OCI-LY7 (cell line): ENCODE data around the gene CD44. TPM values are rescaled to one million over a fixed set of nuclear protein-coding genes. Genes with fewer than 3 reads are reported as not detected.

Experiments
- BruUV-seq: library from RNA; stranded (reverse); fragments of 400-500 nt; replicated peaks from 2 replicates; lab custom pipeline; 2021; lab: Mats Ljungman, UMichigan
- CTCF ChIA-PET: fragments of 300-600 bp; sonication (Branson Sonifier 250); formaldehyde crosslinking; loops from one replicate; lab custom pipeline; 2022; ENCODE audit warnings: antibody characterized with exemption; ENCODE audit not compliant: unreplicated experiment; lab: Charles Lee
- POLR2A ChIA-PET: fragments of 300-600 bp; sonication (Branson Sonifier 250); formaldehyde crosslinking; loops from one replicate; lab custom pipeline; 2022; ENCODE audit warnings: antibody characterized with exemption; lab: Charles Lee
- DNase-seq: peaks from one replicate; pipeline ENCODE4 v3.0.0-alpha.2; 2015; ENCODE audit warnings: low spot score
- H2AFZ ChIP-seq: fragments of 200-600 bp; sonication (generic), shearing (Covaris generic); 2 replicates; pipeline ENCODE4 v1.6.1; 2014; ENCODE audit warnings: mild to moderate bottlenecking, antibody characterized with exemption, low read length, moderate library complexity
- H3K27ac ChIP-seq: fragments of 200-600 bp; sonication (generic); 2 replicates; pipeline ENCODE4 v1.5.1; 2014; ENCODE audit warnings: mixed run types, low read depth, mild to moderate bottlenecking, moderate library complexity, low read length, inconsistent platforms; ENCODE audit not compliant: poor library complexity, severe bottlenecking
- H3K36me3 ChIP-seq: fragments of 200-600 bp; sonication (generic); 2 replicates; pipeline ENCODE4 v1.6.1; 2014; ENCODE audit warnings: mild to moderate bottlenecking, antibody characterized with exemption, low read length, moderate library complexity, mixed read lengths; ENCODE audit not compliant: insufficient read depth
- H3K4me1 ChIP-seq: fragments of 200-600 bp; sonication (generic); 2 replicates; pipeline ENCODE4 v1.5.1; 2014; ENCODE audit warnings: mild to moderate bottlenecking, low read length; ENCODE audit not compliant: insufficient read depth, poor library complexity, severe bottlenecking
- H3K4me2 ChIP-seq: fragments of 200-600 bp; sonication (generic); 2 replicates; pipeline ENCODE4 v1.6.1; 2014; ENCODE audit warnings: mild to moderate bottlenecking, low read length
- H3K4me3 ChIP-seq: fragments of 200-600 bp; sonication (generic); 2 replicates; pipeline ENCODE4 v1.5.1; 2014; ENCODE audit warnings: mild to moderate bottlenecking, low read depth, low read length; ENCODE audit not compliant: poor library complexity, severe bottlenecking
- H3K79me2 ChIP-seq: fragments of 200-600 bp; sonication (generic); 2 replicates; pipeline ENCODE4 v1.6.1; 2016; ENCODE audit warnings: low read depth, mild to moderate bottlenecking, low read length, moderate library complexity, mixed read lengths; ENCODE audit not compliant: insufficient read depth
- H3K9me2 ChIP-seq: fragments of 200-600 bp; sonication (generic); 2 replicates; pipeline ENCODE4 v1.6.1; 2016; ENCODE audit warnings: mild to moderate bottlenecking, low read length, mixed read lengths; ENCODE audit not compliant: insufficient read depth
- H3K9me3 ChIP-seq: fragments of 200-600 bp; sonication (generic); 2 replicates; pipeline ENCODE4 v1.6.1; 2014; ENCODE audit warnings: mild to moderate bottlenecking, mixed run types, low read length, mixed read lengths
- H4K20me1 ChIP-seq: fragments of 200-600 bp; sonication (generic); 2 replicates; pipeline ENCODE4 v1.6.1; 2014; ENCODE audit warnings: mild to moderate bottlenecking, antibody characterized with exemption, low read length, moderate library complexity, mixed read lengths; ENCODE audit not compliant: insufficient read depth
- CTCF ChIP-seq: fragments of 200-600 bp; sonication (generic); conservative IDR thresholded peaks from 2 replicates; pipeline ENCODE4 v1.5.1; 2014; ENCODE audit warnings: mild to moderate bottlenecking, antibody characterized with exemption, low read length, moderate library complexity, mixed read lengths
- EZH2phosphoT487 ChIP-seq: fragments of 200-600 bp; sonication (generic); IDR thresholded peaks from 2 replicates; pipeline ENCODE4 v1.6.1; 2018; ENCODE audit warnings: low read depth, borderline replicate concordance, mild to moderate bottlenecking, mixed run types, antibody characterized with exemption, low read length, moderate library complexity, mixed read lengths
- intact Hi-C: fragments of 100-400 bp; cut with micrococcal nuclease; formaldehyde crosslinking; loops from one replicate; pipeline ENCODE4 v1.10.0; 2022; ENCODE audit not compliant: unreplicated experiment
- total RNA-seq, 2 experiments: library from RNA; depleted of rRNA in 1 of 2; stranded (reverse); fragments of >200 nt in 1 of 2; shearing (Covaris generic) in 1 of 2; gene quantifications; 2 replicates each; pipeline ENCODE4 v1.2.3, GENCODE V29; 2014 to 2022

CD44 gene
- total RNA-seq, 2 experiments from 2014 or later: 0.55 TPM; not detected in 1

- Histone ChIP-seq H3K9me3 (no peaks in the 10 kb centered on the region), H3K9me2 (no peaks in the 10 kb centered on the region), H3K79me2 (no peaks in the 10 kb centered on the region), H2AFZ (no peak overlapping the region), H4K20me1 (no peaks in the 10 kb centered on the region), H3K4me3 (no peak overlapping the region), H3K4me1 (peaks cover 12% of the 10 kb centered on the region), H3K4me2 (no peak overlapping the region), H3K27ac (no peak overlapping the region), H3K36me3 (no peaks in the 10 kb centered on the region)
- TF ChIP-seq EZH2phosphoT487: no peak
- ChIA-PET CTCF (no interaction called here), POLR2A (interaction anchor here (1.0 kb wide), 1 partner anchor 235 kb away, joined by 3 read pairs; no protein-coding TSS in a partner anchor)
- no TSS peak for BruUV-seq
- DNase-seq: no peak
- intact Hi-C loops: loop anchor here (5.0 kb wide), 1 partner anchor 73 kb away; no protein-coding TSS in a partner anchor
Observed at GRCh38 chr11:35235157-35235468, 96.1 kb downstream of the CD44 start.

GRCh38 chr11:35235498-35235897 lies 96.5 kb downstream of the CD44 start:
- Histone ChIP-seq H3K4me2 (no peak overlapping the region), H4K20me1 (no peaks in the 10 kb centered on the region), H3K9me2 (no peaks in the 10 kb centered on the region), H3K79me2 (no peaks in the 10 kb centered on the region), H3K4me3 (no peak overlapping the region), H3K36me3 (no peaks in the 10 kb centered on the region), H3K27ac (no peak overlapping the region), H3K4me1 (peaks cover 12% of the 10 kb centered on the region), H2AFZ (no peak overlapping the region), H3K9me3 (no peaks in the 10 kb centered on the region)
- ChIA-PET POLR2A (interaction anchor here (0.6 kb wide), 1 partner anchor 190 kb away, joined by 3 read pairs; no protein-coding TSS in a partner anchor), CTCF (no interaction called here)
- DNase-seq: no peak
- intact Hi-C loops: loop anchor here (5.0 kb wide), 1 partner anchor 73 kb away; no protein-coding TSS in a partner anchor
- no TSS peak for BruUV-seq
- no peak for TF ChIP-seq CTCF
- TF ChIP-seq EZH2phosphoT487: no peak

GRCh38 chr11:35235936-35236666 lies 97.1 kb downstream of the CD44 start:
- no peak for DNase-seq
- ChIA-PET POLR2A (interaction anchor here (0.6 kb wide), 2 partner anchors 190 to 767 kb away, joined by 3 read pairs; no protein-coding TSS in a partner anchor), CTCF (no interaction called here)
- Histone ChIP-seq H2AFZ (no peak overlapping the region), H3K27ac (no peak overlapping the region), H3K79me2 (no peaks in the 10 kb centered on the region), H3K4me3 (no peak overlapping the region), H3K4me2 (no peak overlapping the region), H4K20me1 (no peaks in the 10 kb centered on the region), H3K4me1 (peaks cover 12% of the 10 kb centered on the region), H3K9me2 (no peaks in the 10 kb centered on the region), H3K9me3 (no peaks in the 10 kb centered on the region), H3K36me3 (no peaks in the 10 kb centered on the region)
- TF ChIP-seq EZH2phosphoT487: no peak
- no peak for TF ChIP-seq CTCF
- intact Hi-C loops: loop anchor here (5.0 kb wide), 1 partner anchor 74 kb away; no protein-coding TSS in a partner anchor
- no TSS peak for BruUV-seq
